HG03521 (cell line): ENCODE results near the gene CHD5.

Source experiments
- ATAC-seq: cut with Tn5 transposase; IDR thresholded peaks from one replicate; pipeline ENCODE4 v1.9.1; 2021; ENCODE audit warnings: mild to moderate bottlenecking, moderate library complexity; ENCODE audit not compliant: unreplicated experiment

CHD5 gene

DNA sequence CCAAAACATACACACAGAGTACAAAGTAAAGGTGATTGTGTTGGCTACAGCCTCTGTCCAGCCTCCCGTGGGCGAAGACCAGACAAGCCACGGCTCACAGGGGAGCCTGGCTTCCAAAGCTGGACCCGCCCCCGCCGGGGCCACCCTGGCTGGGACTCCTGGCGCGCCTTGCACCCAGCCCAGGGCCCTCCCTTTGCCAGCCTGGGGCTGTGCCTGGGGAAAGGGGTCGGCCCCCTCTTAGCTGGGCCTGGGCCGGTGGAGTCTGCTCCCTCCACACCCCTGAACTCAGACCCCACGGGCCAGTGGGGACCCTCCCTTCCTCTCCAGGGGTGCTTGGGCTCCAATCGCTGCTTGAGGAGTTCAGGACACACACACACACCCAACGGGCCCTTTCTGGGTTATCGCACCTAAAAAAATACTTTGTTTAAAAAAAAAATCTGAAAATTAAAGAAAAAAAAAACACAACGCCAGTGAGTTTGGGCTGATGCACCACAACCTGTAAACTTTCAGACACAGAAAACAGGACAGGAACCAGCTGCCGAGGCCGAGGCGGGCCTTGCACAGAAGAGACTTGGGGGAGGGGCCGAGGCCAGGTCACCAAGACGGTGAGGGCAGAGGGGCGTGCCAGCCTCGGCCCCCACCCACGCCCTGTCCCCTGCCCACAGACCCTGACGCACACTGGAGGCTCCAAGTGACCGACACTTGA, 78.1 kb downstream of the CHD5 start:
- no peak for ATAC-seq

DNA sequence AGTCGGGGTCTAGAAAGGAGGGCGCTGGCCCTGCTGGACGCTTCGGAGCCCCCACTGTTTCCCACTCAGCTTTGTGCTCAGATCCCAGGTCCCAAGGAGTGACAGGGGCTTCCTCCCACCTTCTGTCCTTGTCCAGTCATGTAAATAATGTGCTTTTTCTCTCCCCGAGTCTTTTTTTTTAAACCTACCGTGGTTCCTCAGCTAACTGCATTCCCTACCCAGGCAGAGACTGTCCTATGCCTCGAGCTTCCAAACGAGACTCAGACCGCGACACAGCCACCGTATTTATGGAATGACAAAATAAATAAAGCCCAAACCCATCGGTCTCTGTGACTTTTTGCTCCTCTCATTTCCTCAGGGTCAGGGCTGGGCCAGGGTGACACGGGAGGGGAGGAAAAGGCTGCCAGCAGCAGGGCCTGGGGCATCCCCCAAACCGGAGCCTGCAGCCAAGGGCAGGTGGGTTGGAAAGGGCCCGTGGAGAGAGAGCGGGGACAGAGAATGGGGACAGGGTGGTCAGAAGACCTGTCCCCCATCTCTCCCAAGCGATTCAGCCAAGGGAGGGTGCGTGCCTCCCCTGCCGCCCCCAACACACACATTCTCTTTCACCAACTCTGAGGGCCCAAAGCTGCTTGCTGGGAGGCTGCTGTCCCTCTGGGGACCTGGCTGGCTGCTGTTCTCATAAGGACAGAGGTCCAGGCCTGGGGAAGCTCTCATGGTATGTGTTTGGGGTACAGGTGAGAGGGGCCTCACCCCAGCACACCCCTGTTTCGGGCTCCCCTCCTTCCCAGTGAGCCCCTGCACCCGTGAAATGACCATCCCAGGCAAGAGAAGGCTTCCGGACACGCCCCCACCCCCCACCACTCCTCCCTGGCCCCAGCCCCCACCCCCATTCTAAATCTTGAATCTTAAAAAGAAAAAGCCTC, 79.0 kb downstream of the CHD5 start:
- no peak for ATAC-seq

DNA sequence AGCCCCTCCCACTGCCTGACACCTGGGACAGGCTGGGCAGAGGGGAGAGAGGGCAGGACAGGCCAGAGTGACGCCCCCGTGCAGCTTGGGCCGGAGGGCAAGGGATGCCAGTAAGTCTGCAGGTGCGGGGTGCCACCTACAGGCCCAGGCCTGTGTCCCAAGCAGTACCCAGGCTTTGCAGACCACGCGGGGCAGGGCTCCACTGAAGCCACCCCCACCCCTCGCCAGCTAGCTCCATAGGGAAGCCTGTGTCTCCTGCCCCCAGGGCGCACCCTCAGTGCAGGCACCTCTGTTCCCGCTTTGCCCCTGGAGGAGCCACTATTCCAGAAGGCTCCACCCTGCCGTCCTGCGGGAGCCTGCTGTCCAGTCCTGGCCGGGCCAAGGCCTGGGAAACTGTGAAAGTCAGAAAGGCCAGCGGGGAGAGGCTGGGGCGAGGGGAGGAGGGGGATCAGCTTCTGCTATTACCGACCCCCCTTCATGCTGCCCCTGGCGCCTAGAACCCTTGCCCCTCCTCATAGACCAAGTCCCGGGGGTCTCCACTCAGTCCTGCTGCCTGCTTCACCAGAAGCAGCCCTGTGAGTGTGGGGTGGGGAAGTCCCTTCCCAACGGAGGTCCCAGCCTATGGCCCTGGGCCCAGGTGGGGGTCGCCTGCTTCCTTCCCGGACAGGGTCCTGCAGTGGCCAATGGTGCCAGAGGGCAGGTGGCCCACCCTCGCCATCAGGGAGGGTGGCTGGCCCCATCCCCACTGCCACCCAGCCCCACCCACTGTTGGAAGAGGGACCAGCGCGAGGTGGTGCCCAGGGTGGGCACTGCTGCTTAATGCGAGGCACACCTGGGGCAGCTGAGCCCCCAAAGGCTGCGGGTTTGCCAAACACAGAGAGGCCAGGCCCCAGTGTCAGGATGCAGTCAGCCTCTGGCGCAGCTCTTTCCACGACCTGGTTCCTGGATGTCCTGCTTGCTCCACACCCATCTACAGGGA, 80.0 kb downstream of the CHD5 start:
- no peak for ATAC-seq

DNA sequence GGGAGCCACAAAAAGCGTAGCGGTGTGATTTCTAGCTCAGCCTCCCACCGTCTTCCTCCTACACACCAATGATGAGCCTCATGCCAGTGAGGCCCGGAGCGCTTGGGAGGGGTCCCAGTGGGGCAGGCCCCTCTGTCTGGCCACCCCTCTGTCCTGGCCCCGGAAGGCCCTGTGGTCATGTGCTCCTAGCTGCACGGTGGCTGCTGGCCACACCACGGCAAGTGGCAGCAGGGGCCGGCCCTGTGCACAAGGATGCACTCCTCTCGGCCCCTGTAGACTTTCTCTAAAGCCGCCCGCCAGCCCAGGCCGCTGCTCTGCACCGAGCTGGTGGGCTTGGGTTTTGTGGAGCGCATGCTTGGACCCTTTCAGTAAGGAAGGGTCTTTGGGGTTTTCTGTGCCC, 80.8 kb downstream of the CHD5 start:
- ATAC-seq: no peak

DNA sequence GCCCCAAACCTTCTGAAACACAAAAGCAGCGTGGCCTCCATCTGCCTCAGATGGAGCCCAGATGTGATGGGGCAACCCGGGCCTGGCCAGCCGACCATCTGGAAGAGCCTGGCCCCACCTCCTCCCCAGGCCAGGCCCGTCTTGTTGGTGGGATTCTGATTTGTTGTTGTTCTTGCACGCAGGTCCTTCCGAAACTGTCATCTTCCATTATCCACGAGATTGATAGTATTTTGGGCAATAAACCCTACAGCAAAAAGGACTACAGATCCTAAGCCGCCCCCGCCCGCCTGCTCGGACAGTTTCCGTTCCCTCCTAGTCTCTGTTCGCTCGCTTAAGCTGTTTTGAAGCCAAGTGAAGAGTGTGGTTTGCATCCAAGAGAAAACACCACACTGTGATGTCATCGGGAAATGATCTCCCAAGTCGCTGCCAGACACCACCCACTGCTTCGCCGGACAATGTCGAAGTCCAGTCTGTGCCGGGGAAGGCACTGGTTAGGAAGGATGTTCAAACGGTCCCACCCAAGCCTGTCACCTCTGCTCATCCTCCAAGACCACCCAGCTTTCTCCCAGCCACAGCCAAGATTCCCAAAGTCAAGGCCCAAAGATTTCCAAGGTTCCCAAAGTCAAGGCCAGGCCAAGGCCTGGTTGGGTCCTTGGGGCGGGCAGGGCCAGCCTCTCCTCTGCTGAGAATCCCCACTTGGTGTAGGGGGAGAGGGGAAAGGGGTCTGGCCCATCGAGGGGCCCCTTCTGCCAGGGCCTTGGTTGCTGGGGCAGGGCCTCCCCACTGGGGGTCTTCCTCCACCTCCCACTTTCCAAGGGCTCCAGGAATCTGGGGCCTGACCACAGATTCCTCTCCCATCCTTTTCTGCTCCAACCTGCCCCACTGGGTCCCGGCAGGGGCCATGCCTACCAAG, 81.6 kb downstream of the CHD5 start:
- ATAC-seq: no peak

DNA sequence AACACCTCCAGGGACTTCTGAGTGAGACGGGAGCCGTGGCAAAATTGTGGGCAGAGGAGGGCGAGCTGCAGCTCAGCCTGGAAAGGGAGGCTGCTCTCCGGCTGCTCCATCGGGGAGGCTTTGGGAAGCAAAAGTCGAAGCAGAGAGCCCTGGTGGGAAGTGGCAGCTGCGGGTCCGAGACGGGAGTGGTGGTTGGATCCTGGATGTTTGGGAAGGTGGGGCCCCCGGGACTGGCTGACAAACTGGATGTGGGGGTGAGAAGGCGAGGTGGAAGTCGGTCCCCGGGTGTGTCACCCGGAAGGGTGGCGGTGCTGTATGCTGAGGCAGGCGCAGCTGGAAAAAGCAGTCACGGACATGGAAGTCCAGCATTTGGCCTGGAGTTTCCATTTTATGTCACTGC, 82.3 kb downstream of the CHD5 start:
- no peak for ATAC-seq

DNA sequence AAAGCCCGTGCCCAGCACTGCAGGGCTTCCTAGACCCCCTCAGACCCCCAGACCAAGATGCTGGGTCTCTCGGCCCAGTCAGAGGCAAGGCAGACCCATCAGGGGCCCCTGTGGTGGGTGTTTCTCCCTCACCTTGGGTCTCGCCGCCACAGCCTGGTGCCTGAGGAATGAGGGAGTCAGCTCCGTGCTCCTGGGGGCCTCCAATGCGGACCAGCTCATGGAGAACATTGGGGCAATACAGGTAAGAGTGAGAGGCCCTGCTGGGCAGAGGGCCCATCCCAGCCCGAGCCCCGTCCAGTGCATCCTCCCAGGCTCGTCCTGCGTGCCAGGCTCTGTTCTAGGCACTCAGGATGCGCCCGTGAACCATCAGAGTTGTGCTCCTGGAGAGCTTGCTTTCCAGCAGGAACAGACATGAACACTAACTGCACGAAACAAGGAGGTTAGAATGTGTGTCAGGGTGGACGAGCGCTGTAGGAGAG, 83.0 kb downstream of the CHD5 start:
- ATAC-seq: no peak

DNA sequence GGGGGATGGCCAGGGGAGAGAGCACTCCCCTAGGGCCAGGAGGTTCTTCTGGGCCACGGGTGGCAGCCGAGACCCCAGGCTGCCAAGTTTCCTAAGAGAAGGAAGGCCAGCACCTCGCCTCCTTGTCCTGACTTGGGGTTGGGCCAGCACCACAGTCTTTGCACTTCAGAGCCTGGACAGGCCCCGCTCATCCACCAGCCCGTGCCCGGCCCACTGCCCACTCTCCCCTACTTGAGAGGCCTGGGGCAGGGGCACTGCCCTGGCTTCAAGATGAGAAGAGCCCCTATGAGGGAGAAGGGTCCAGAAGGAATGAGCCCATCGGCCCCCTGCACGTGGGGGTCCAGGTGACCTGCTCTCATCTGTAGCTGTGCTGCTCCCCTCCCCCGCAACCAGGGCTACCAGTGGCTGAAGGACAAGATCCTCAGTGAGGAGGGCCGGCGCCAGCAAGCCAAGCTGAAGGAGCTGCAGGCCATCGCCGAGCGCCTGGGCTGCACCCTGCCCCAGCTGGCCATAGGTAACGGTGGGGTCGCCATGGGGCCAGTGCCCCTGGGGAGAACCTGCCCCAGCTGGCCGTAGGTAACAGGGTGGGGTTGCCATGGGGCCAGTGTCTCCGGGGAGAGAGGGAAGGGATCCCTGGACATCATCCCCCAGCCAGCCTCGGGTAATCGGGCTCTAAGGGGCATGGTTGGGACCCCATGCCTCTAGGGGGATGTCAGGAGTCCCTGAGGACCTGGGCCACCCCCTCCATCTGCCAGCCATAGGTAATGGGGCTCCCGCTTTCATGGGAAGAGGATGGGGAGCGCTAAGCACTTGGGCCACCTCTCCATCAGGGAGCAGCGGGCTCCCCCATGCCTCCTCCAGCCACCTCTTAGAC, 83.6 kb downstream of the CHD5 start:
- no peak for ATAC-seq

DNA sequence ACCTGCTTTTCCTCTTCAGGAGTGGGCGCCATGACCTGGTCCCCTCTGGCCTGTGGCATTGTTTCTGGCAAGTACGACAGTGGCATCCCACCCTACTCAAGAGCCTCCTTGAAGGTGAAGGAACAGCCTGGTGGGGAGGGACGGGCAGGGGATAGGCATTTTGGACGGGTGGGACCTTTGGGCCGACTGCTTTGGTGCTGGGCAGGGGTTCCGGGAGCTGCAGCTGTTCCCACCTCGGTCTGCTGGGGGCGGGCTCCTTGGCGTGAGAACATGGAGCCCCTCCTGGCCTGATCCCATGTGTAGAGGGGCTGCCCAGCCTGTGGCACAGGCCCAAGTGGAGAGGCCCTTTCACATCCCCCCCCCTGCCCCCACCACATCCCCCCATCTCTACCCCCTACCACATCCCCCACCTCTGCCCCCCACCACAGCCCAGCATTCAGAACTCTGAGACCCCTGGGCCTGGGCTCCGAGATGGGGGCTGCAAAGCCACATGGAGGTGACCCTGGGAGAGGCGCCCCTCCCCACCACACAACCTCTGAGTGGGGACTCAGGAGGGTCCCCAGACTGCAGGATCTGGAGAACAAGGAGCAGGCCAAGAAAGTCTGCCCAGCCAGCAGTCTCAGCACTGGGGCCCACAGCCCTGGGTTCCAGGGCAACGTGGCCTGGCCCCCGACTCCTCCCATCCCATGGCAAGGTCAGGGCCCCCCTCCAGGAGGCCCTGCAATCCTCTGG, 84.4 kb downstream of the CHD5 start:
- no peak for ATAC-seq

DNA sequence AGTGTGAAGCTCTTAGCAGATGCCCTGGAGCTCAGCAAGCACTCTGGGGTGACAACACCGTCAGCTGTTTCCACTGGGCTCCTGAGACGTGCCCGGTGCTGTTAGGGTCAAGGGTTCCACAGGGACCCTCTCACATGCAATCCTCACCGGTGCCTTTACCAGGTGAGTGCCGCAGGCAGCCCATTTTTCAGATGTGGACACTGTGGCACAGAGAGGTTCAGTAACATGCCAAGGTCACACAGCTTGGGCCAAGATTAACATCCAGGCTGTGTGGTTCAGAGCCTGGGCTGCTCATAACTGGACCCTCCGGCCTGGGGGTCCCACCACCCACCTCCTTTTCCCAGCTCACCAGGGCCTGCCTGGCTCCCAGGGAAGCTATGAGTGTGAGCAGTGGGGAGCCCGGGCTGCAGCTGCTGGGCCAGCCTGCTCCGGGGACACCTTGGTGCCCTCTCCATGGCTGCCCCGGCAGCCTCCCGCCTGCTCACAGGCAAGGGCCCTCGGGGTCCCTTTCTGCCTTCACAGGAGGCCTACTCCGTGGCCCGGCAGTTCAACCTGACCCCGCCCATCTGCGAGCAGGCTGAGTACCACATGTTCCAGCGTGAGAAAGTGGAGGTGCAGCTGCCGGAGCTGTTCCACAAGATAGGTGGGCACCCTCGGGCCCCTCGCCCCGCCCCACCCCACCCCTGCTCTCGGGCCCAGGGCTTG, 85.2 kb downstream of the CHD5 start:
- no peak for ATAC-seq

DNA sequence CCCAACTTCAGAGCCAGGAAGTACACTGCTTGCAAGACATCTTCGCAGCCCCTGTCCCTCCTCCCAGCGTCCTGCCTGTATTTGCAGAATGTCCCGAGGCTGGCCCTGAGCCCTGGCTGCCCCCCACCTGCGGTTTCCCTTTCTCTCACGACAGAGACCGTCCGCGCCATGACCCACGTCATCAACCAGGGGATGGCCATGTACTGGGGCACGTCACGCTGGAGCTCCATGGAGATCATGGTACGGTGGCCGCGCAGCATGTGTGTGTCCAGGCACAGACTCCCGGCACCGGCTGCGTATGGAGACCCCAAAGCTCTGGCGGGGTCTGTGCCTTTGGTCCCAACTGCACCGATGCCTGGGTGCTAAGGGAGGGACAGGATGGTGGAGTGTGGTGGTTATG, 85.9 kb downstream of the CHD5 start:
- ATAC-seq: no peak

DNA sequence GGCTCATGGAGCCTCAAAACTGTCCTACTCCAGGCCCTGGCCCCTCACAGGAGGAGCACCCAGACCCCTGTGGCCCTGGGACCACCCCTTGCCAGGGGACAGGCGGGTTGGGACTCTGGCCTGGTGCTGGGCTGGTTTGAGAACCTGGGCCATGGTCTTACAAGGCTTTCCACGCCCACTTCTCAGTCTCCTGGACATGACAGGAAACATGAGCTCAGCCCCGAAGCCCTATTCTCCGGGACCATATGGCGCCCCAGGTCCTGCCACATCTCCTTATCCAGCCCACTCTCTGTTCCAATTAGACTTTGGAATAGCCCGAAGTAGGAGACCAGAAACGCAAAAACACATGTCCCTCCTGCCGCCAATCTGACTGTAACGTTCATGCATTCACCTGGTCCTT, 86.5 kb downstream of the CHD5 start:
- ATAC-seq: no peak

DNA sequence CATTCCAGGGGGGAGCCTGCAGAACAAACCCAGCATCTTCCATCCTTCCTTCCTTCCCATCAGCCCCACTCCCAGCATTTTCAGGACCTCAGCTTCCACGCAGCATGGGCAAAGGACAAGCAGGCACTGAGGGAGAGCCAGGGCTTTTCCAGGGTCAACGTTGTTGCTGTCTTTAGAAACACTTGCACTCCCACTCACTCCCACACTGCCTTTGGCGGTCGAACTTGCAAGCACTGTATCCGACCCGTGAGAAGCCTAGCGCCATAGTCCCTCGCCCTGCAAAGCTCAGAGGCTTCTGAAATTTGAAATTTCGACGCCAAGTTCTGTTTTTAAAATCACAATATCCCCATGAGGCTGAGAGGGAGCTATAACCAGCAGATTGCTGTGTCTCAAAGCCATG, 87.0 kb downstream of the CHD5 start:
- no peak for ATAC-seq

DNA sequence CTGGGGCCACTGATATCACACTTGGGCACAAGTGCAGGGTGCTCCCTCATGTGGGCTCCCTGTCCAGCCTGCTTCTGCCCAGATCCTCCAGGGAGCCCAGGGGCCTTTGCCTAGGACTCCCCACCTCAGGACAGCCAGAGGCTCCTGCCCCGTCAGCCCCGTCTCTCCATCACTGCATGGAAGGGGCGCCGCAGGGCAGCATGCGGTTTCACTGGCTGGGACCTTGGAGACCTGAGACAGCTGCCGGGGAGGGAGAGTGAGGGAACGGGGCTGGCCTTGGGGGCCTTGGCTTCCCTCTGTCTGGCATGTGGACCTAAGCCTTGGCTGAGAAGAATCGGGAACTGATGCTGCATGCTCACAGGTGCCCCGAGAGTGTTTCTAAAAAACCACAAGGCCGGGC, 87.9 kb downstream of the CHD5 start:
- ATAC-seq: no peak

DNA sequence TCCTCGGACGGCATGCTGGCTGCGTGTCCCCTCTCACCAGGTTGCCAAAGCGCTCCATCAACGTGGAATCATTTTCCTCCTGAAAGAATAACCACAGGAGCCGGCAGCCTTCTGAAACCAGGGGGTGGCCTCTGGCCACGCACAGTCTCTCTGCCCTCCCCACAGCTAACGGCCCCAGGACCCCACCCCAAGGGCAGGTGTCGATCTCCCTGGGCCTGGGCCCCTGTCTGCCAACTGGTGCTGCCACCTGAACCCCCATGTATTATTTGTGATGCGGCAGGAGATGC, 88.4 kb downstream of the CHD5 start:
- ATAC-seq: no peak

DNA sequence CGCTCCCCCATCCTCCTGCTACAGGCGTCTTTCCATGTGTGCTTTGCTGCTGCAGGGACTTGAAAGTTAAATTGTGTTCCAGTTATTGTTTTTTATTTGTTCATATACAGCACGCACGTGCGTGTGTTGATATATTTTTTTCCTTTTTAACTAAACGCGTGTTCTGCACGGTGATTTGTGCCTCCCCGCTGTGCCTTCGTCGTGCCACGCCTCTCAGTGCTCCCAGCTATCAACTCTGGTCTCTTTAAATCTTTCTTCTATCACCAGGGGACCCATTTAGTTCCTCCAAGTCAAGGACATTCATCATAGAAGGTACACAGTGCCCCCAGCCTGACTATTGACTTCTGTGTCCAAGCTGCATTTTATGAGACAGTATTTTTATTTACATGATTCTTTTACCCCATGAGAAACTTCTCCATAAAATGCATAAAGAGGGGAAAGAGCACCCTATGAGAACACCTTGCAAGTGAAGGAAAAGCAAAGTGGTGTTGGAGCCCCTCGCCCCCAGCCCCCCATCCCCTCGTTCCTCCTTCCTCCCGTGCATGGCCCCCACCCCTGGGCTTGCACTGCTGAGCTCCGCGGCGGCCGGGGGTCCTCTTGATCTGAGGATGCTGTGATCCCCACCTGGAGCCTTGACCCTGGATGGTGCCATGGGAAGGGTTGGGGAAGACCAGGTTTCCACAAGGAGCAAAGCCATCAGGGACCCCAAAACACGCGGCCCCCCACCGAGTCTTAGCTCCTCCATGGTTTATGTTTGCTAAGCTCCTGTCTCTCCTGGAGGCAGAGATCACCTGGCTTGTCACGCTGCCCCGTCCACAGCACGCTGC, 88.9 kb downstream of the CHD5 start:
- no peak for ATAC-seq

DNA sequence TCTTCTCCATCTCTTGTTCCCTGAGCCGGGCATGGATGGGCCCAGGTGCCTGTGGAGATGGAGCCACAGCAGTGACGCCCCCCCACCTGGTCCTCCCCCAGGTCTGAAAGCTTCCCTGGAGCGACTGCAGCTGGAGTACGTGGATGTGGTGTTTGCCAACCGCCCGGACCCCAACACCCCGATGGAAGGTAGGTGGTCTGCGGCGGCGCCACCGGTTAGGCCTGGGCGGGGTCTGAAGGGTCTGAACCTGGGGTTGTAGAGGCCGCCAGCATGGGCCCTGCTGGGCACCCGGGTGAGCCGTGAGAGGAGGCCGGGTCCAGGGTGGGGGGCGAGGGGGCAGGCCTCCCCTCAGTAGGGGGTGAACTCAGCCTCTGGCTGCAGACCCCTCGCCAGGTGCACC, 89.8 kb downstream of the CHD5 start:
- no peak for ATAC-seq
